HepG2 (cell line): ENCODE measurements around the gene AREL1. TPM values are rescaled to one million over a fixed set of nuclear protein-coding genes. Genes with fewer than 3 reads are reported as not detected.

Experiments
- ATAC-seq: fragments of 200-7000 bp; cut with Tn5 transposase; 3 replicates; pipeline ENCODE4 v1.9.1; 2020; ENCODE audit warnings: mild to moderate bottlenecking, moderate library complexity
- BruUV-seq: library from RNA; stranded (reverse); fragments of 400-500 nt; replicated peaks from 2 replicates; lab custom pipeline; 2021; lab: Mats Ljungman, UMichigan
- CTCF ChIA-PET: fragments of 300-600 bp; formaldehyde crosslinking; extraction: SDS; loops from one replicate; lab custom pipeline; 2021; ENCODE audit warnings: low total read pairs, inconsistent platforms, low intra/inter-chr PET ratio; lab: Yijun Ruan, JAX
- POLR2A ChIA-PET: fragments of 350-600 bp; sonication (Branson Sonifier 250); formaldehyde crosslinking; loops from one replicate; lab custom pipeline; 2020; ENCODE audit warnings: antibody characterized with exemption, inconsistent platforms; lab: Yijun Ruan, JAX
- DNase-seq: peaks from one replicate; pipeline ENCODE4 v3.0.0-alpha.2; 2015; ENCODE audit warnings: low spot score
- FAIRE-seq: peaks from 3 replicates; lab custom pipeline; 2011; peaks lifted over from hg19 to GRCh38; lab: Jason Lieb, UNC
- H2AFZ ChIP-seq: one replicate; pipeline ENCODE4 v1.6.1; 2011; ENCODE audit warnings: low read length, inconsistent platforms
- H3K27ac ChIP-seq: fragments of 300-600 bp; 3 replicates; pipeline ENCODE4 v1.8.0; 2011; ENCODE audit warnings: mixed run types, mild to moderate bottlenecking, mixed read lengths, low read length, inconsistent platforms; ENCODE audit not compliant: insufficient read depth; ENCODE audit errors: extremely low read length
- H3K27me3 ChIP-seq, 2 experiments: fragments of 200-600 bp in 1 of 2; 2 replicates in 1 of 2; 3 replicates in 1 of 2; pipeline versions ENCODE4 v1.6.0 to v1.8.0; 2011; ENCODE audit warnings: low read length in 2 of 2, mild to moderate bottlenecking in 2 of 2, moderate library complexity in 2 of 2, inconsistent platforms in 1 of 2; ENCODE audit not compliant: insufficient read depth in 2 of 2, control insufficient read depth in 1 of 2
- H3K36me3 ChIP-seq, 2 experiments: fragments of 200-600 bp in 1 of 2; replicated peaks in 1 of 2; 2 replicates in 1 of 2; 3 replicates in 1 of 2; pipeline versions ENCODE4 v1.5.1 to v1.8.0; 2011; ENCODE audit warnings: low read length in 2 of 2, inconsistent platforms in 1 of 2; ENCODE audit not compliant: insufficient read depth in 2 of 2, control insufficient read depth in 1 of 2
- H3K4me1 ChIP-seq: 2 replicates; pipeline ENCODE4 v1.5.1; 2012; ENCODE audit warnings: low read length, inconsistent platforms; ENCODE audit not compliant: insufficient read depth
- H3K4me2 ChIP-seq: 2 replicates; pipeline ENCODE4 v1.6.0; 2011; ENCODE audit warnings: low read depth, low read length, inconsistent platforms
- H3K4me3 ChIP-seq, 3 experiments: fragments of 200-600 bp in 1 of 3; sonication (generic), shearing (Covaris generic) in 1 of 3; replicated peaks in 1 of 3; 2 replicates each; pipeline ENCODE4 v1.5.1; 2011 to 2016; ENCODE audit warnings: low read length in 3 of 3, inconsistent platforms in 2 of 3, low read depth in 2 of 3, mild to moderate bottlenecking in 2 of 3, control low read depth in 1 of 3, mixed read lengths in 1 of 3; ENCODE audit not compliant: insufficient read depth in 1 of 3
- H3K79me2 ChIP-seq: one replicate; pipeline ENCODE4 v1.6.1; 2011; ENCODE audit warnings: low read length, inconsistent platforms; ENCODE audit not compliant: insufficient read depth
- H3K9ac ChIP-seq: 2 replicates; pipeline ENCODE4 v1.6.0; 2011; ENCODE audit warnings: mild to moderate bottlenecking, low read depth, low read length, inconsistent platforms; ENCODE audit not compliant: insufficient read depth
- H3K9me3 ChIP-seq: 2 replicates; pipeline ENCODE4 v1.5.1; 2012; ENCODE audit warnings: mild to moderate bottlenecking, low read length
- H4K20me1 ChIP-seq: 2 replicates; pipeline ENCODE4 v1.6.0; 2011; ENCODE audit warnings: inconsistent platforms, mild to moderate bottlenecking, low read length, moderate library complexity; ENCODE audit not compliant: insufficient read depth
- HNRNPLL ChIP-seq: fragments of 200-400 bp; formaldehyde crosslinking; IDR thresholded peaks from 2 replicates; pipeline ENCODE4 v1.6.1; 2017; ENCODE audit warnings: mild to moderate bottlenecking, low read depth, low read length; ENCODE audit not compliant: poor library complexity, severe bottlenecking
- KDM5A ChIP-seq: fragments of 200-600 bp; sonication (generic); IDR thresholded peaks from 2 replicates; pipeline ENCODE4 v1.7.0; 2018; ENCODE audit warnings: antibody characterized with exemption, mild to moderate bottlenecking, low read length, borderline replicate concordance
- RBFOX2 ChIP-seq: fragments of 200-400 bp; formaldehyde crosslinking; IDR thresholded peaks from 2 replicates; pipeline ENCODE4 v1.6.1; 2017; ENCODE audit warnings: low read depth, mild to moderate bottlenecking, low read length
- RFXANK ChIP-seq: IDR thresholded peaks from 2 replicates; pipeline ENCODE4 v1.6.1; 2016
- SP4 ChIP-seq: sonication (generic); formaldehyde crosslinking; IDR thresholded peaks from 2 replicates; pipeline ENCODE4 v1.8.1; 2023; ENCODE audit warnings: mild to moderate bottlenecking, missing genetic modification reagents
- TP53 ChIP-seq: sonication (generic); formaldehyde crosslinking; conservative IDR thresholded peaks from 2 replicates; pipeline ENCODE4 v1.4.0; 2020; ENCODE audit warnings: missing genetic modification reagents
- ZBTB7A ChIP-seq: sonication (generic); formaldehyde crosslinking; IDR thresholded peaks from 2 replicates; pipeline ENCODE4 v1.8.0; 2022; ENCODE audit warnings: mild to moderate bottlenecking, missing genetic modification reagents
- ZNF558 ChIP-seq: sonication (generic); formaldehyde crosslinking; IDR thresholded peaks from 2 replicates; pipeline ENCODE4 v1.9.0; 2022; ENCODE audit warnings: mild to moderate bottlenecking, missing genetic modification reagents, borderline replicate concordance
- WGBS: methylation state at CpG from one replicate; pipeline ENCODE4 v1.1.6; 2017; ENCODE audit warnings: low lambda C conversion rate; 5-methylcytosine and 5-hydroxymethylcytosine counted together
- in situ Hi-C: cut with HindIII; loops from 2 replicates; pipeline ENCODE4 v1.10.0; 2017; ENCODE audit warnings: low pct_unique_long_range_greater_than_20kb; ENCODE audit not compliant: extremely low pct_ligation_motif_present
- intact Hi-C: fragments of 100-400 bp; cut with micrococcal nuclease; formaldehyde crosslinking; loops from one replicate; pipeline ENCODE4 v1.10.0; 2022; ENCODE audit not compliant: unreplicated experiment
- polyA plus RNA-seq, 8 experiments: library from polyadenylated mRNA; depleted of rRNA in 3 of 8; stranded (reverse) in 7 of 8; unstranded in 1 of 8; fragments of >200 nt; fragmentation: Illumina TruSeq in 4 of 8; extraction: Trizol in 4 of 8; gene quantifications; 2 replicates each; pipeline versions ENCODE4 v1.2.1 to v1.2.3, GENCODE V29; 2011 to 2016; ENCODE audit warnings: low read depth in 4 of 8, missing spikeins in 1 of 8, mixed read lengths in 1 of 8; ENCODE audit not compliant: insufficient read depth in 1 of 8
- total RNA-seq, 5 experiments: library from RNA; depleted of rRNA; stranded (reverse); fragments of >200 nt; fragmentation: Illumina TruSeq; extraction: Trizol; gene quantifications; 2 replicates each; pipeline ENCODE4 v1.2.3, GENCODE V29; 2016; ENCODE audit warnings: low read depth in 1 of 5

AREL1 gene
- total and polyA plus RNA-seq, 2 of the 13 experiments (the other 11 are each of a cell fraction or from before 2014, with no cell fraction given), result 21.3 to 25.4 TPM

DNA sequence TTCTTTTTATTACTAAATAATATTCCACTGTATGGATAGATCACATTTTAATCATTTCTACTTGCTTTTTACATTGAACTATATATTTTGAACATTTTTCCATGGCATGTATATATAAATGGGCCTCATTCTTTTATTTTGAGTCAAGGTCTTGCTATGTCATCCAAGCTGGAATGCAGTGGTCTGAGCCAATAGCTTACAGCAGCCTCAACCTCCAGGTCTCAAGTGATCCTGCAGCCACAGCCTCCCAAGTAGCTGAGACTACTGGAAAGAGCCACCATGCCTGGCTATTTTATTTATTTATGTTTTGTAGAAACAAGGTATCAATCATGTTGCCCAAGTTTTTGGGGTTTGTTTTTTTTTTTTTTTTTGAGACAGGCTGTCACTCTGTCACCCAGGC, 7.6 kb upstream of the AREL1 start:
- in situ Hi-C loops, result no loop called here
- H4K20me1 ChIP-seq, result no peaks in the 10 kb centered on the region
- no peak overlapping the region for H3K4me3 ChIP-seq
- H3K36me3 ChIP-seq, result peaks cover 4 to 29% of the 10 kb centered on the region in 2 experiments; a peak in 4 of 5 replicates
- no peak for ATAC-seq
- POLR2A ChIA-PET, result no interaction called here
- TF ChIP-seq ZNF558 (CRISPR knock-in tag) (no peak), HNRNPLL (no peak), TP53 (CRISPR knock-in tag) (no peak)
- TF ChIP-seq, all 625 proteins: peak for 0
- Histone ChIP-seq H3K27me3 (no peaks in the 10 kb centered on the region), H3K9me3 (no peaks in the 10 kb centered on the region), H3K9ac (no peak overlapping the region), H2AFZ (no peak overlapping the region), H3K79me2 (no peaks in the 10 kb centered on the region), H3K4me1 (no peaks in the 10 kb centered on the region), H3K4me2 (no peak overlapping the region), H3K27ac (no peak overlapping the region)
- CTCF ChIA-PET, result no interaction called here
- DNase-seq (no peak), FAIRE-seq (no peak)
- BruUV-seq, result no TSS peak
- intact Hi-C loops, result no loop called here

DNA sequence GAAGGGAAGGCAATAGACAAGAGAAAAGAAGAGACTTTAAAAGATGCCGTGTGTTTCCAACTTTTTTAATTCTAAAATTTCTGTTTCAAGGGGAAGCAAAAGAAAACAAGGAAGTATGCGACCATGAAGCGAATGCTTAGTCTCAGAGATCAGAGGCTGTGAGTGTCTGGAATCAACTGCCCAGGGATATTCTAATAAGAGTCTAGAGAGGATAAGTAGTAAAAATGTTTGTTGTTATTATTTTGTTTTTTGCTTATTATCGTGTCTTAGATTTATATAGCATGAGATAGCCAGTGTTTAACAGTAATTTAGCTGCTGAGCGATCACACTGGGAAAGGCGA, 485 bp upstream of the AREL1 start:
- 2% methylated on average over 6 of the region's 6 CpGs for WGBS
- intact Hi-C loops, result loop anchor here (1.0 to 2.0 kb wide), 2 partner anchors 49 to 104 kb away; partner anchors contain the start of gene YLPM1
- peak; percentile 13; the same call in 1 of the 2 replicates for TF ChIP-seq KDM5A
- 0 out of 2 replicates have a peak, but pooled peaks have one; percentile 2 for TF ChIP-seq RBFOX2
- TF ChIP-seq SP4, result no peak
- 0 out of 2 replicates have a peak, but pooled peaks have one; percentile 7 for TF ChIP-seq RFXANK (CRISPR knock-in tag)
- TF ChIP-seq ZBTB7A (CRISPR knock-in tag), result no peak
- FAIRE-seq, result no peak
- H3K4me1 ChIP-seq, result peaks cover 38% of the 10 kb centered on the region
- no peaks in the 10 kb centered on the region; a peak in 1 of 5 replicates for H3K27me3 ChIP-seq
- no TSS peak for BruUV-seq
- peaks cover 59% of the 10 kb centered on the region for H3K79me2 ChIP-seq
- H3K9ac ChIP-seq, result peak overlapping the region; percentile 90
- H4K20me1 ChIP-seq, result no peaks in the 10 kb centered on the region
- peak overlapping the region; percentile 91 for H2AFZ ChIP-seq
- peak overlapping the region; percentile 92 for H3K4me2 ChIP-seq
- peak overlapping the region; percentile 84 to 92 (median 86) for H3K4me3 ChIP-seq
- no peak; the same call in 1 of the 3 replicates for ATAC-seq
- H3K36me3 ChIP-seq, result peaks cover 1 to 17% of the 10 kb centered on the region in 2 experiments; a peak in 3 of 5 replicates
- ChIA-PET CTCF (interaction anchor here (1.6 kb wide), 1 partner anchor 102 kb away, joined by 8 read pairs; the partner anchor contains the start of gene LTBP2), POLR2A (no interaction called here)
- H3K27ac ChIP-seq, result peak overlapping the region; percentile 65
- H3K9me3 ChIP-seq, result no peaks in the 10 kb centered on the region
- no peak for DNase-seq
- in situ Hi-C loops, result no loop called here
